ENCODE data around the gene VSIR. TPM values are rescaled to one million over a fixed set of nuclear protein-coding genes. Genes with fewer than 3 reads are reported as not detected.
A peak's percentile ranks its signal among the peaks of the same experiment; 100 is the strongest.

The VSIR gene
- total RNA-seq, 2 donors from 2014 or later: 41.2 to 42.8 TPM

DNA sequence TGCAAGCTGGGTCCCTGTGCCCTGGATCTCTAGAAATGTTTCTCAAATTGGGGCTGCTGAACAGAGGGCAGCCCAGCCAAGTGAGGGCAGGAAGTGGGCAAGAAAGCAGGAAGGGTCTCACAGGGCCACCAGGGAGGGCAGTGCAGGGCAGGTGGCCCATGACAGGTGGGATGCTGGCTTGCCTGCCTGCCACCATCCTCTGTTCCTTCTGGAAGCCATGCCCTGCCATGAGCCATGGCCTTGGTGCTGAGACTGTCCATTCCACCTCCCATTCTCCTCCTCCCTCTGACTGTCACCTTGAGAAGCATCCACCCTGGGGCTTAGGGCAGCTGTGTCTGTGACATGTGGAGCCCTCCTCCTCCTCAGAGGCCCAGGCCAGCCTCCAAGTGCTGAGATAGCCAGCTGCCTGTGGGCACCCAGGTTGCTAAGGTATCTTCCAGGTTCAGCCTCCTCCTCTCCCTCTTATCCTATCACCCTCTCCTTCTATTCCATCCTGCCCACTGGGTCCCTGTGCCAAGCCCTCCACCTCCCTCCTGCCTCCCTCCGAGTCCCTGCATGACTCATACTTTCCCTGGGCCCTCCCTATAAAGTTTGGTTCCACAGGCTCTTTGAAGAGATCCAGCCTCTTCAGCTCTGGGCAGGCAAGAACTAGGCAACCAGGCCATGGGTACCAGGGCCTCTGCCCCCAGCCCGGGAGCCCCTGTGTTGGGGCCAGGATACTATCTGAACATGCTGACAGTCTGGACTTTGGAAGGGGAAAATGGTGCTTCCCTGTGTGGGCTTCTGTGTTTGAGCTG is 1.3 kb downstream of the VSIR start:
- Histone ChIP-seq H3K9ac (ENCODE audit: low read depth in 2 of 2, low read length in 2 of 2) (peak overlapping the region; percentile 92 to 99), H3K36me3 (no peaks in the 10 kb centered on the region), H3K27me3 (no peaks in the 10 kb centered on the region), H3K4me3 (peak overlapping the region; percentile 80), H3K27ac (peak overlapping the region; percentile 92), H3K4me1 (peaks cover 16% of the 10 kb centered on the region), H3K9me3 (no peaks in the 10 kb centered on the region)
- intact Hi-C loops (cut with DNase I): loop anchor here (5.0 kb wide), 1 partner anchor 45 kb away; no protein-coding TSS in a partner anchor
- TF ChIP-seq, protein P1, sequence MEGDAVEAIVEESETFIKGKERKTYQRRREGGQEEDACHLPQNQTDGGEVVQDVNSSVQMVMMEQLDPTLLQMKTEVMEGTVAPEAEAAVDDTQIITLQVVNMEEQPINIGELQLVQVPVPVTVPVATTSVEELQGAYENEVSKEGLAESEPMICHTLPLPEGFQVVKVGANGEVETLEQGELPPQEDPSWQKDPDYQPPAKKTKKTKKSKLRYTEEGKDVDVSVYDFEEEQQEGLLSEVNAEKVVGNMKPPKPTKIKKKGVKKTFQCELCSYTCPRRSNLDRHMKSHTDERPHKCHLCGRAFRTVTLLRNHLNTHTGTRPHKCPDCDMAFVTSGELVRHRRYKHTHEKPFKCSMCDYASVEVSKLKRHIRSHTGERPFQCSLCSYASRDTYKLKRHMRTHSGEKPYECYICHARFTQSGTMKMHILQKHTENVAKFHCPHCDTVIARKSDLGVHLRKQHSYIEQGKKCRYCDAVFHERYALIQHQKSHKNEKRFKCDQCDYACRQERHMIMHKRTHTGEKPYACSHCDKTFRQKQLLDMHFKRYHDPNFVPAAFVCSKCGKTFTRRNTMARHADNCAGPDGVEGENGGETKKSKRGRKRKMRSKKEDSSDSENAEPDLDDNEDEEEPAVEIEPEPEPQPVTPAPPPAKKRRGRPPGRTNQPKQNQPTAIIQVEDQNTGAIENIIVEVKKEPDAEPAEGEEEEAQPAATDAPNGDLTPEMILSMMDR (IDR thresholded peaks at IDR 0.05): no peak
- DNase-seq: peak; percentile 82

DNA sequence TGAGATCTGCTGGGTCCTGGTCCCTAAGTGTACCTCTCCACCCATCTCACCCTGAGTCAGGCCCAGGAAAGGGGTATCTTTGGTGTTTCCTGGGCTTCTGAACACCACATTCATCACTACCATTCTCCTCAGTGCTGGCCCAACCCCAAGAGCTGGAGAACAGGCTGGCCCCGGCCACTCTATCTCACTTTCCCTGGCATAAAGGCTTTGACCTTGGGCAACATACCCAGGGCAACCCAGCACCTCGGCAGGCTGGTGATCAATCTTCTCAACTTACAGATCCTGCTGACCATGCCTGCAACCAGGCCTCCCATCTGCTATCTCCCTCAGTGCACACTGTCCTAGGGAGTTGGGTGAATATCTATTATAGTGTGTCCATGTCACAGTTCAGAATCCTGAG is 2.1 kb downstream of the VSIR start:
- no peaks in the 10 kb centered on the region for H3K36me3 ChIP-seq
- no peaks in the 10 kb centered on the region for H3K27me3 ChIP-seq
- DNase-seq: no peak
- TF ChIP-seq, protein P1 (IDR thresholded peaks at IDR 0.05): no peak
- no peaks in the 10 kb centered on the region for H3K9me3 ChIP-seq
- peak overlapping the region; percentile 80 for H3K4me3 ChIP-seq
- peaks cover 24% of the 10 kb centered on the region for H3K4me1 ChIP-seq
- peak overlapping the region; percentile 92 for H3K27ac ChIP-seq
- H3K9ac ChIP-seq (ENCODE audit: low read depth in 2 of 2, low read length in 2 of 2): peak overlapping the region; percentile 45 to 99
- intact Hi-C loops (cut with DNase I): loop anchor here (5.0 kb wide), 1 partner anchor 44 kb away; no protein-coding TSS in a partner anchor

DNA sequence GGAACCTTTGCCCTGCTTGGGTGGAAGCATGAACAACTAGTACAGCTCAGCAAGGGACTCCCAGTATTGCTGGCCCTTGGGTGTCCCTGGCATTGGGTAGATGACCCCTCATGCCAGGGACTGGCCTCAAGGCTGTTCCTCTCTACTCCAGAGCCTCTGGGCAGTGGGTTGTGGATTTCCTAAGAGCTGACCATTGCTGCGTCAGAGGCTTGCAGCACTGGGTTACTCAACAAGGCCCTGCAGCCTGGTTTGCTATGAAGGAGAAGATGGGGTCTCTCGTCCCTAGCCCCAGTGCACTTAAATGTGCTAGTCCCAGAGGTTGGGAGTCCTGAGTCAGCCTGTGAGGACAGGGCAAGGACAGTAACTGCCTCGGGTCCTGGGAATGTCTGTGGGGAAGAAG is 2.5 kb downstream of the VSIR start:
- peak overlapping the region; percentile 45 to 99 for H3K9ac ChIP-seq (ENCODE audit: low read depth in 2 of 2, low read length in 2 of 2)
- H3K4me3 ChIP-seq: peak overlapping the region; percentile 80
- H3K9me3 ChIP-seq: no peaks in the 10 kb centered on the region
- intact Hi-C loops (cut with DNase I): loop anchor here (5.0 kb wide), 1 partner anchor 43 kb away; no protein-coding TSS in a partner anchor
- H3K4me1 ChIP-seq: peaks cover 29% of the 10 kb centered on the region
- H3K27ac ChIP-seq: peak overlapping the region; percentile 92
- TF ChIP-seq, protein P1 (IDR thresholded peaks at IDR 0.05): no peak
- H3K36me3 ChIP-seq: no peaks in the 10 kb centered on the region
- no peak for DNase-seq
- H3K27me3 ChIP-seq: no peaks in the 10 kb centered on the region

DNA sequence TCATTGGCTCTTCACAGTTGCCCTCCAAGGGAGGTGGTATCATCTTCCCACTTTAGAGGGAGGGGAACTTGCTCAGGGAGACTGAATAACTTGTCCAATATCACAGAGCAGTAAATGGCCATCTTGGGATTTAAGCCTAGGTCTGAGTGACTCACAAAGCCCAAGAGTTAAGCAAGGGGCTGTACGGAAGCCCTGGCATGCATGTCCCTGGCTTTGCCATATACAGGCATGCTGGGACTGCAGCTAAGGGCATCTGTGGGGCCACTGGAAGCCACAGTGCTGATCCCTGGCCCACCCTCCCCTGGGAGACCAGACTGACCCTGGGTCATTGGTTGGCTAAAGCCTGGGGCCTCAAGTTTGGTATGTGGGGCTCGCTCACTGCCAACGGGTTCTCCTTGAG is 3.1 kb downstream of the VSIR start:
- DNase-seq: no peak
- Histone ChIP-seq H3K36me3 (no peaks in the 10 kb centered on the region), H3K9me3 (no peaks in the 10 kb centered on the region), H3K4me3 (no peak overlapping the region), H3K4me1 (peaks cover 30% of the 10 kb centered on the region), H3K27me3 (no peaks in the 10 kb centered on the region), H3K27ac (peak overlapping the region; percentile 92), H3K9ac (ENCODE audit: low read depth in 2 of 2, low read length in 2 of 2) (peak overlapping the region; percentile 45 to 99)
- TF ChIP-seq, protein P1 (IDR thresholded peaks at IDR 0.05): no peak
- intact Hi-C loops (cut with DNase I): loop anchor here (5.0 kb wide), 1 partner anchor 43 kb away; no protein-coding TSS in a partner anchor

DNA sequence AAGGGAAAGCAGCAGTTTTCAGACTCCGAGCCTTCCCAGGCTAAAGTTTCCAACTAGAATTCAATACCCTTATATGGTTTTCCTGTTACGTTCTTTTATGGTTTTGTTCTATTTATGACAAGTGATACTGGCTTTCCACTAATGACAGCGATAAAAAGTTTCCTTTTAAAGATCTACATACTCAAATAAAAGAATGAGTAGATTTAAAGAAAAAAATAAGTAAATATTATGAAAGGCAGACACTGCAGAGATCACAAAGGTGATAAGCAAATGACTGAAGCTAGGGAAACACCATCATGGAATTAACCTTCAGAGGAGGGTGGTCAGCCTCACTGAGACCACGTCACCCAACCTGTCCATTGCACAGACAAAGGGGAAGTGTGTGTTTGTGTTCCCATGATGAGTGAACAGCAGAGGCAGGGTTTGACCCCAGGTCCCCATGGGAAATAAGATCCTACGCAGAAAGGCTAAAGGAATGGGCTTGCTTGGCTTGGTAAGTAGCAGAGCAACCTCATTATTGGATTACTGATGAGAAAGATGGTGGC is 4.0 kb downstream of the VSIR start:
- TF ChIP-seq, protein P1 (IDR thresholded peaks at IDR 0.05): no peak
- DNase-seq: no peak
- intact Hi-C loops (cut with DNase I): no loop called here
- Histone ChIP-seq H3K27ac (peak overlapping the region; percentile 92), H3K36me3 (no peaks in the 10 kb centered on the region), H3K9ac (ENCODE audit: low read depth in 2 of 2, low read length in 2 of 2) (peak overlapping the region in 1 of 2 donors; percentile 99), H3K27me3 (no peaks in the 10 kb centered on the region), H3K4me3 (no peak overlapping the region), H3K9me3 (no peaks in the 10 kb centered on the region), H3K4me1 (peaks cover 30% of the 10 kb centered on the region)

All from colonic mucosa (tissue), 4 donors.